GM12865 (cell line): ENCODE data around the gene KIAA0513.

Experiments used
- DNase-seq: peaks from one replicate; pipeline ENCODE4 v3.0.0; 2010; ENCODE audit warnings: low read depth
- H3K4me3 ChIP-seq: 2 replicates; pipeline ENCODE4 v1.5.1; 2011; ENCODE audit warnings: mild to moderate bottlenecking, low read depth, low read length, control low read depth
- CTCF ChIP-seq: IDR thresholded peaks from 2 replicates; pipeline ENCODE4 v1.5.1; 2011; ENCODE audit warnings: low read length, control low read depth, low read depth, inconsistent platforms; ENCODE audit not compliant: insufficient read depth; ENCODE audit errors: missing control alignments

Gene KIAA0513

GRCh38 chr16:85057212-85057889 is 29.8 kb downstream of the KIAA0513 start:
- TF ChIP-seq CTCF, result peak; percentile 28
- peak; percentile 36 for DNase-seq
- no peak overlapping the region for H3K4me3 ChIP-seq

GRCh38 chr16:85057948-85058347 is 30.4 kb downstream of the KIAA0513 start:
- TF ChIP-seq CTCF, result no peak
- peak; percentile 66 for DNase-seq
- no peak overlapping the region for H3K4me3 ChIP-seq

- DNase-seq, result no peak
- H3K4me3 ChIP-seq, result no peak overlapping the region
- TF ChIP-seq CTCF, result no peak
Observed at GRCh38 chr16:85058909-85059308, 31.3 kb downstream of the KIAA0513 start.

- H3K4me3 ChIP-seq, result no peak overlapping the region
- TF ChIP-seq CTCF, result no peak
- DNase-seq, result peak; percentile 57
Observed at GRCh38 chr16:85061566-85061965, 34.0 kb downstream of the KIAA0513 start.

GRCh38 chr16:85062323-85062722 is 34.7 kb downstream of the KIAA0513 start:
- TF ChIP-seq CTCF, result no peak
- H3K4me3 ChIP-seq, result no peak overlapping the region
- no peak for DNase-seq

GRCh38 chr16:85062845-85063244 is 35.2 kb downstream of the KIAA0513 start:
- H3K4me3 ChIP-seq, result no peak overlapping the region
- DNase-seq, result no peak
- TF ChIP-seq CTCF, result no peak

GRCh38 chr16:85064186-85064585 is 36.6 kb downstream of the KIAA0513 start:
- TF ChIP-seq CTCF, result no peak

More at GRCh38 chr16:85064186-85064585, 36.6 kb downstream of the KIAA0513 start:
- no peak for DNase-seq
- H3K4me3 ChIP-seq, result no peak overlapping the region
